ENCODE results near the gene SAFB2. TPM values are rescaled to one million over a fixed set of nuclear protein-coding genes. Genes with fewer than 3 reads are reported as not detected.

The SAFB2 gene
- total RNA-seq, 1 donor, result 107 TPM

DNA sequence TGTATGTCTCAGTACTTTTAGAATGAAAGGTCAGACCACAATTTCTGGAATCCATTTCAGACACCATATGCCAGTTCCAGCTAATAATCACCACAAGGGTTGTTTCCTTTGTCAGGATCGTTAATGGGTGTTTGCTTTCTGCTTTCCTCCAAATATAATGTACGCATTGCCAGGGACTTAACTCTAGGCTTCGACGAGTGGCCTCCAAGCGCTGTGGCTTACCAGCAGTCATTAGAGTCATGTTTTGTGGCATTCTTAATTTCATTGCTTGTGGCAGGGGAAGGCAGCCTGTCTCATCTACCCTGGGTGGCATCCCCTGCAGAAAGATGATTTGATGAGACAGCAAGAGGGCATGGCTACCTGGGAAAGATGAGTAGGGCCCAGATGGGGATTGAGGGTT lies 22.8 kb upstream of the SAFB2 start:
- no peaks in the 10 kb centered on the region for H3K9me3 ChIP-seq (ENCODE audit: low read depth, low read length)
- no peaks in the 10 kb centered on the region for H3K4me1 ChIP-seq (ENCODE audit: insufficient read depth, low read length)
- H3K4me3 ChIP-seq (ENCODE audit: low read length), result no peak overlapping the region
- no peaks in the 10 kb centered on the region for H3K27me3 ChIP-seq (ENCODE audit: insufficient read depth, low read length)

GRCh38 chr19:5644037-5644436 lies 21.5 kb upstream of the SAFB2 start:
- no peaks in the 10 kb centered on the region for H3K9me3 ChIP-seq (ENCODE audit: low read depth, low read length)
- H3K27me3 ChIP-seq (ENCODE audit: insufficient read depth, low read length), result no peaks in the 10 kb centered on the region
- H3K4me3 ChIP-seq (ENCODE audit: low read length), result no peak overlapping the region
- no peaks in the 10 kb centered on the region for H3K4me1 ChIP-seq (ENCODE audit: insufficient read depth, low read length)

DNA sequence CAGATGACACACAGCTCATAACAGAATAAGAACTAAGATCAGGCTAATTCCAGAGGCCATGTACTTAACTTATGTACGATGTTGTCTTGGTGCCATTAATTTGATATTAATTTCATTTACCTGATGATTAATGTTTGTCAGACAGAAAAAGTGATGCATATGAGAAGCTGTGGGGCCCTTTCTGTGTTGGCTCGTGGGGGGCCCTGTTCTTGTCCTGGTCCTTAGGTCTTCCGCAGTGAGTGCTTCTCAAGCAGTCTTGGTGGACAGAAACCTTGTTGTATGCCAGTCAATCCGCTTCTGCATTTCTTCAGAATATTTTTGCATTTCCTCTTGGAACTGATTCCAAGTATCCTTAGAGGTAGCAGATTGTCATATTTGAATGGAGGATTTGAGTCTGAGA lies 20.5 kb upstream of the SAFB2 start:
- Histone ChIP-seq H3K9me3 (ENCODE audit: low read depth, low read length) (no peaks in the 10 kb centered on the region), H3K4me3 (ENCODE audit: low read length) (no peak overlapping the region), H3K27me3 (ENCODE audit: insufficient read depth, low read length) (no peaks in the 10 kb centered on the region), H3K4me1 (ENCODE audit: insufficient read depth, low read length) (no peaks in the 10 kb centered on the region)

DNA sequence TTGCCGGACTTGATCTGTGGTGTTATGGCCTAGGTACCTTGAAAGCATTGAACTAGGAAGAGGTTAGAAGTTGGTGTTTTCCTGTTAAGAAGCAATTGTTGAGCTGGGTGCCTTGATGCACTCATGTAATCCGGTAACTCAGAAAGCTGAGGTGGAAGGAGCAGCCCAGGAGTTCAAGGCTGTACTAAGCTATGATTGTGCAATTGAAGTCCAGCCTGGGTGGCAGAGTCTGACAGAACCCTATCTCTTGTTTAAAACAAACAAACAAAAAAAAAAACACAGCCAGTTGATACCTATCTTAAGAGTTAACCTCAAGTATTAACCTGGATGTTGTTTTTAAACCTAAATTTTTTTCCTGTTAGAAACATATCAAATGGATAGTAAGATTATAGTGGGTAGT lies 19.6 kb upstream of the SAFB2 start:
- Histone ChIP-seq H3K4me1 (ENCODE audit: insufficient read depth, low read length) (peaks cover 4% of the 10 kb centered on the region), H3K9me3 (ENCODE audit: low read depth, low read length) (no peaks in the 10 kb centered on the region), H3K27me3 (ENCODE audit: insufficient read depth, low read length) (no peaks in the 10 kb centered on the region), H3K4me3 (ENCODE audit: low read length) (no peak overlapping the region)

DNA sequence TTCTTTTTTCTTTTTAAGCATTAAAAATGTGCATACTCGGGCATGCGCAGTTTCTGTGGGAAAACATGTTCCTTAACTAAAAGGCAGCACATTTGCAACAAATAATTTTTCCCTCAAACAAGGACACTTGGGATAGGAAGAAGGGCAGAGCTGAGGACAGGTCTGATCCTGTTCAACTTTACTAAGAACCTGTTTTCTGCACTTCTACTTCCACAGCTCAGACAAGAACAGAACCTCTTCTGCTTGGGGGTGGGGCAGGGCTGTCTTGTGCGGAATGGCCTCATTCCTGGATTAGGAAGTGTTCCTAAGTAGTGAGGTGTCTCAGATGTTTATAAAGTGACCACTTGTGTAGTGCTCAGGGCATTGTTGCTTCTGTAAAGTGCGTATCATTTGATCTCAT lies 18.6 kb upstream of the SAFB2 start:
- Histone ChIP-seq H3K4me3 (ENCODE audit: low read length) (no peak overlapping the region), H3K27me3 (ENCODE audit: insufficient read depth, low read length) (no peaks in the 10 kb centered on the region), H3K4me1 (ENCODE audit: insufficient read depth, low read length) (peaks cover 4% of the 10 kb centered on the region), H3K9me3 (ENCODE audit: low read depth, low read length) (no peaks in the 10 kb centered on the region)

DNA sequence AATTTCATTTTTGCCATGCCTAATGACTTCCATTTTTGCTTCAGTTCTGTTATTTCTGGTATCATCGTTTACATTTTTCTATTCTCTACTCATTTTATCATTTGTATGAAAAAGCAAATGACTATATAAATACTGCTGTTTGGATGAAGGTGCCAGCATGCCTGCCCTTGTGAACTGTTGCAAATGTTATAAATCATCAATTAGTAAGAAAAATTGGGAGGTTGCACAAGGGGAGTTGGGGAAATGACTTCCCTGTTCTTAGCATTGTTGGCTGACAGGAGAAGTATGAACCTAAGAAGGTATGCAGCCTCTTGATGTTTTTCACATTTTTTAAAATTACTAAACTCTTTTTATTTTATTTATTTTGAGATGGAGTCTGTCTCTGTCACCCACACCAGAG lies 15.4 kb upstream of the SAFB2 start:
- no peaks in the 10 kb centered on the region for H3K27me3 ChIP-seq (ENCODE audit: insufficient read depth, low read length)
- peaks cover 7% of the 10 kb centered on the region for H3K4me1 ChIP-seq (ENCODE audit: insufficient read depth, low read length)
- no peaks in the 10 kb centered on the region for H3K9me3 ChIP-seq (ENCODE audit: low read depth, low read length)
- no peak overlapping the region for H3K4me3 ChIP-seq (ENCODE audit: low read length)

DNA sequence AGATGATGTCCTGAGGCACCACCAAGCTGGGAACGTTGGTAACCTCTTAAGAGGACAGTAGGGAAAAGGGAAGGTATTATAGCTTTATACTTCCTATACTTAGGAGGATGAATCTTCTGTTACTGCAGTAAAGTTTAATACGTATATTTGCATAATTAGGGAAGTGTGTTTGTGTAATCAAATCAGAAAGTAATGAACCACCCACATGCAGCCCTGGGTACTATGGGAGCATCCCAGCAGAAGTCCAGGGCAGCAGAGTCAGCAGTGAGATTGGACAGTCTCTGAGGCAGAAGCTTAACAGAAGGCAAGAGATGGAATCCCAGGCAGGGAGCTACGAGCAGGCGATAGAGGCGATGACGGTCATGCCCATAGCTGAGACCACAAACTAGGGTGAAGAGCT lies 12.9 kb upstream of the SAFB2 start:
- Histone ChIP-seq H3K27me3 (ENCODE audit: insufficient read depth, low read length) (no peaks in the 10 kb centered on the region), H3K4me3 (ENCODE audit: low read length) (no peak overlapping the region), H3K4me1 (ENCODE audit: insufficient read depth, low read length) (peaks cover 22% of the 10 kb centered on the region), H3K9me3 (ENCODE audit: low read depth, low read length) (no peaks in the 10 kb centered on the region)

DNA sequence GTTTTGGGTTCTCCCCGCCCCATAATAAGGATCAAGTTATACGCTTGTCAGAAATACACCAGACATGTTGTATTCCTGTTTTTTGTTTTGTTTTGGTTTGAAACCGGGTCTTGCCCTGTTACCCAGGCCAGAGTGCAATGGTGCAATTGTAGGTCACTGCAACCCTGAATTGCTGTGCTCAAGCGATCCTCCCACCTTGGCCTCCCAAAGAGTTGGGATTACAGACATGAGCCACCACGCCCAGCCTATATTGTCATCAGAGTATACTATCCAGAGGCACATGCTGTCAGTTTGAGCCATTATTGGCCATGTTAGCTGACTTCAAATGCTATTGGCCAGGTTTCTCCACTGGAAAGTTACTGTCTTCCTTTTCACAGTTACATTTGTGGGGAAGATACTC lies 10.1 kb upstream of the SAFB2 start:
- Histone ChIP-seq H3K27me3 (ENCODE audit: insufficient read depth, low read length) (no peaks in the 10 kb centered on the region), H3K4me1 (ENCODE audit: insufficient read depth, low read length) (peaks cover 44% of the 10 kb centered on the region), H3K9me3 (ENCODE audit: low read depth, low read length) (no peaks in the 10 kb centered on the region), H3K4me3 (ENCODE audit: low read length) (no peak overlapping the region)

GRCh38 chr19:5632241-5632612 lies 9.7 kb upstream of the SAFB2 start:
- Histone ChIP-seq H3K9me3 (ENCODE audit: low read depth, low read length) (no peaks in the 10 kb centered on the region), H3K4me1 (ENCODE audit: insufficient read depth, low read length) (peaks cover 45% of the 10 kb centered on the region), H3K4me3 (ENCODE audit: low read length) (no peak overlapping the region), H3K27me3 (ENCODE audit: insufficient read depth, low read length) (no peaks in the 10 kb centered on the region)

- Histone ChIP-seq H3K4me3 (ENCODE audit: low read length) (no peak overlapping the region), H3K27me3 (ENCODE audit: insufficient read depth, low read length) (no peaks in the 10 kb centered on the region), H3K9me3 (ENCODE audit: low read depth, low read length) (no peaks in the 10 kb centered on the region), H3K4me1 (ENCODE audit: insufficient read depth, low read length) (peaks cover 50% of the 10 kb centered on the region)
Measured at GRCh38 chr19:5631567-5632240, 9.1 kb upstream of the SAFB2 start.

GRCh38 chr19:5628919-5629481 lies 6.4 kb upstream of the SAFB2 start:
- H3K27me3 ChIP-seq (ENCODE audit: insufficient read depth, low read length), result no peaks in the 10 kb centered on the region
- H3K4me3 ChIP-seq (ENCODE audit: low read length), result no peak overlapping the region
- peaks cover 78% of the 10 kb centered on the region for H3K4me1 ChIP-seq (ENCODE audit: insufficient read depth, low read length)
- no peaks in the 10 kb centered on the region for H3K9me3 ChIP-seq (ENCODE audit: low read depth, low read length)

DNA sequence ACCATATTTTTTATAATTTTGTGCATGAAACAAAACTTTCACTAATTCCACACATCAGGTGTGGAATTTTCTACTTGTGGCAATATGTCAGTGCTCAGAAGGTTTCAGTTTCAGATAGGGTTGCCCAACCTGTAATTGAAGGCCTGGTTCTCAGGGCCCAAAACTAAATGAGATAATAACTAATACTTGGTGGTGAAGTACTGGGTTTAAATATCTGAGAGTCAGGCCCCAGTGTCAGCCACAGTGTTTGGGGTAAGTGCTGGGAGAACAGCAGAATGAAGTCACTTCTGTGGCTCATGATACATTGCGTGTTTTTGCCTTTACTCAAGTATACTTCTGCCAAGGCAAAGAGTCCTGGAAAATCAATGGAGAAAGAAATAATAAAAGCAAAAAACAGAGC lies 5.9 kb upstream of the SAFB2 start:
- H3K9me3 ChIP-seq (ENCODE audit: low read depth, low read length), result no peaks in the 10 kb centered on the region
- no peak overlapping the region for H3K4me3 ChIP-seq (ENCODE audit: low read length)
- no peaks in the 10 kb centered on the region for H3K27me3 ChIP-seq (ENCODE audit: insufficient read depth, low read length)
- peaks cover 80% of the 10 kb centered on the region for H3K4me1 ChIP-seq (ENCODE audit: insufficient read depth, low read length)

DNA sequence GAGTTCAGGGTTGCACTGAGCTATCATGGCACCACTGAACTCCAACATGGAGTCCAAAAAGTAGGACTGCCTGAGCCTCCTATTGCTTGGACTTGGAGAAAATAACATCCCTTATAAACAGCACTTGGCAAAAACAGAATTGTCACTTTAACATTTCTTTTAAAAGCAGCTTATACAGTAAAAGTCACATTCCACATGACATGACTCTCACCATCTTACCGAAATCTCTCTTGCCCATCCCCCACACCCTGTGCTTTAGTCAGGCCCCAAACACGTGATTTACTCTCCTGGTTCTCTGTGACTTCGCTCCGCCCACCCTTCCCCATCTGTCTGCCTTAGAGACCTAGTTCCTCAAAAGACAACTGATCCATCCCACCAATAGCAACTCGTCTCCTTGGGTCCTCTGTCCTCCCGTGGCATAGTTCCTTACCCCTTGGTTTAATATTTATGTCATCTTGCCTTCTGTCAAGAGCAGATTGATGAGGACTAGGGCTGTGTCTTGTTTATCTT lies 4.9 kb upstream of the SAFB2 start:
- no peak overlapping the region for H3K4me3 ChIP-seq (ENCODE audit: low read length)

GRCh38 chr19:5625641-5626040 lies 3.1 kb upstream of the SAFB2 start:
- H3K9me3 ChIP-seq (ENCODE audit: low read depth, low read length), result no peaks in the 10 kb centered on the region
- H3K4me3 ChIP-seq (ENCODE audit: low read length), result no peak overlapping the region
- peaks cover 76% of the 10 kb centered on the region for H3K4me1 ChIP-seq (ENCODE audit: insufficient read depth, low read length)
- no peaks in the 10 kb centered on the region for H3K27me3 ChIP-seq (ENCODE audit: insufficient read depth, low read length)

More for the DNA sequence above, 4.9 kb upstream of the SAFB2 start:
- Histone ChIP-seq H3K4me1 (ENCODE audit: insufficient read depth, low read length) (peaks cover 71% of the 10 kb centered on the region), H3K9me3 (ENCODE audit: low read depth, low read length) (no peaks in the 10 kb centered on the region), H3K27me3 (ENCODE audit: insufficient read depth, low read length) (no peaks in the 10 kb centered on the region)

DNA sequence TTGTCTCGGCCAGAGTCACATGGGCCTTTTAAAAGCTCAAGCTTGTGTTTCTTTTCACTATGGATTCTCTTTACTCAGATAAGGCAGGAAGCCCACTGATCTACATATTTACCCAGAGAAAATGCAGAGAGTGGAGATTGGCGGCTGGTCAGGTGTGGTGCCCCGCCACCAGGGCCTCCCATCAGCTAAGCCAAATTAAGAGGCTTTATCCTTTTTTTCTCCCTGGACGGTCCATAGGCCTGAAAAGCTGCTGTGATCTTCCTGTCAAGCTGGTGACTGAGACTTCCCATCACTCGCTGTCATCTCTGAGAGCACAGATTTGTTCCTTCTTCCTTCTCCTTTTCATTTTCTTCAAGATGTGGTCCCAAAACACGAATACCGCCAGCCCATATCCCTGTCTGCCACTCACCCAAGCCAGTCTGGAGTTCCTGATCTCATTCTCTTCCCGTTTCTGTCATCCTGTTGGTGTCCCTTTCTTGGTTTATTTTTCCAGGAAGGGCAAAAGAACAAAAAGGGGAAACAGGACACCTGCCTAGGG lies 2.2 kb upstream of the SAFB2 start:
- peaks cover 81% of the 10 kb centered on the region for H3K4me1 ChIP-seq (ENCODE audit: insufficient read depth, low read length)
- H3K4me3 ChIP-seq (ENCODE audit: low read length), result peak overlapping the region; percentile 94

More for the DNA sequence above, 2.2 kb upstream of the SAFB2 start:
- Histone ChIP-seq H3K27me3 (ENCODE audit: insufficient read depth, low read length) (no peaks in the 10 kb centered on the region), H3K9me3 (ENCODE audit: low read depth, low read length) (no peaks in the 10 kb centered on the region)
